GM12873 (cell line): ENCODE measurements around the gene NIPAL3.

Experiments
- CTCF ChIP-seq: IDR thresholded peaks from 2 replicates; pipeline ENCODE4 v1.5.1; 2012; ENCODE audit warnings: low read depth, mild to moderate bottlenecking, moderate library complexity, low read length, control low read depth; ENCODE audit not compliant: insufficient read depth; ENCODE audit errors: missing control alignments

Gene NIPAL3

GRCh38 chr1:24507405-24507804 lies 91.8 kb downstream of the NIPAL3 start:
- no peak for TF ChIP-seq CTCF

DNA sequence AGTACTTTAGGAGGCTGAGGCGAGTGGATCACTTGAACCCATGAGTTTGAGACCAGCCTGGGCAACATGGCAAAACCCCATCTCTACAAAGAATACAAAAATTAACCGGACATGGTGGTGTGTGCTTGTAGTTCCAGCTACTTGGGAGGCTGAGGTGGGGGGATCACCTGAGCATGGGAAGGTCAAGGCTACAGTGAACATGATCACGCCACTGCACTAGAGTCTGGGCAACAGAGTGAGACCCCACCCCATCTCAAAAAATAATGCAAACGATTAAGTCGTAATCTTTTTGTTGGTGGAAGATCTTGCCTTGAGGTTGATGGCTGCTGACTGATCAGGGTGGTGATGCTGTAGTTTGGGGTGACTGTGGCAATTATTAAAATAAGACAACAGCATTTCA lies 93.3 kb downstream of the NIPAL3 start:
- no peak for TF ChIP-seq CTCF

DNA sequence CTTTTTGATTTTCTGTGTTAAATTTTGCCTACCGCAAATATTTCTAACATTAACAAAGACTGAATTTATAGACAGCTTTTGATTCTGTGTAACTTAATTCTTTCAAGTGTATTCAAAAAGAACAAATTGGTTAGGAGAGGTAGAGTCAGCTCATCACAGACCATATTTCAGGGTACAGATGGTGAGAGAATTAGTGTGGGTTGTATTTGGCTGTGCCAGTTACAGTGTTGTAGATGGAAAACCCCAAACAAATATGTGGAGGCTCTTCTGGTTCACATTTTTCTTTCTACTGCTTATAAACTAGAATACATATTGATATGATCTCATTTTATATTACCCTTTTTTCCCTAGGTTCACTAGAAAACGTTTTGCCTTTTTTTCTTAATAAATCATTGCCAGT lies 98.1 kb downstream of the NIPAL3 start:
- TF ChIP-seq CTCF, result no peak

DNA sequence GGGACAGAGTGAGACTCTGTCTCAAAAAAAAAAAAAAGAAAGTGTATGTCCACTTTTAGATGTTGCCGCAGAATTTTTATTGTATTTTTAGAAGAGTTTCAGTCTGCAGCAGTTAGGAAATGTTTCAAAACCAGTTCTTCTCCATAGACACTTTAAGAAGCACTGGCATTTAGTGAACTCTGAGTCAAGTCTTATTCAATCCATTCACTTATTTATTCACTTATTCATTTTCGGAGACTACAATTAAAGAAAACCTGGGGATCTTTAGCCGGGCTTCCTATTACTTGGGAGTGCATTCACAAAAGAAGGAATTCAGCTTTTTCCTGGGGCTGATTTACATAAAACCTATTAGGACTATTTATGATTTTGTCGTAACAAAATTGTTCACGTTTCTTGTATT lies 99.3 kb downstream of the NIPAL3 start:
- no peak for TF ChIP-seq CTCF

- TF ChIP-seq CTCF, result no peak
These were observed 100.9 kb downstream of the NIPAL3 start for GRCh38 chr1:24516506-24516905.

DNA sequence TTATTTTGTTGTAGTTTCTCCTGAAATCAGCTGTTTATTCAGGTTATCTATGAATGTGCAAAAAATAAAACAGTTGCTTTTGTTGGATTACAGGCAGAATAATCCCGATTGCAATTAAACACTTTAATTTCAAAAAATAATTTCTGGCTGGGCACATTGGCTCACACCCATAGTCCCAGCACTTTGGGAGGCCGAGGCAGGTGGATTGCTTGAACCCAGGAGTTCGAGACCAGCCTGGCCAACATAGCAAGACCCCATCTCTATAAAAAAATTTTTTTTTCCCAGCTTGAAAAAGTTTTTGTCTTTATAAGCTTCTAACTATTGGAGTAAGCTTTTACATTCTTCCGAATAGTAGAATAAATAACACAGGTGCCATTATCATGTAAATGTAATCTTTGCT lies 102.3 kb downstream of the NIPAL3 start:
- no peak for TF ChIP-seq CTCF
